HepG2 (cell line): ENCODE data around the gene PCSK6. TPM values are rescaled to one million over a fixed set of nuclear protein-coding genes. Genes with fewer than 3 reads are reported as not detected.

ENCODE experiments used
- ARID4A ChIP-seq: sonication (generic); formaldehyde crosslinking; IDR thresholded peaks from 2 replicates; pipeline ENCODE4 v1.5.0; 2020; ENCODE audit warnings: mild to moderate bottlenecking, missing genetic modification reagents, borderline replicate concordance
- CHD2 ChIP-seq: IDR thresholded peaks from 2 replicates; pipeline ENCODE4 v1.6.1; 2011; ENCODE audit warnings: low read depth, low read length, improper control_type of control experiment
- MAZ ChIP-seq, 2 experiments: sonication (generic) in 1 of 2; formaldehyde crosslinking in 1 of 2; IDR thresholded peaks; 2 replicates each; pipeline versions ENCODE4 v1.5.0 to v1.6.1; 2012 to 2020; ENCODE audit warnings: low read depth in 2 of 2, mild to moderate bottlenecking in 2 of 2, borderline replicate concordance in 1 of 2, improper control_type of control experiment in 1 of 2, low read length in 1 of 2, missing genetic modification reagents in 1 of 2, moderate library complexity in 1 of 2
- NR1H2 ChIP-seq: sonication (generic); formaldehyde crosslinking; IDR thresholded peaks from 2 replicates; pipeline ENCODE4 v1.8.1; 2022; ENCODE audit warnings: low read depth, missing genetic modification reagents, borderline replicate concordance
- STAG1 ChIP-seq: sonication (generic); formaldehyde crosslinking; IDR thresholded peaks from 2 replicates; pipeline ENCODE4 v1.4.0; 2020; ENCODE audit warnings: missing genetic modification reagents
- ZBED4 ChIP-seq: sonication (generic); formaldehyde crosslinking; IDR thresholded peaks from 2 replicates; pipeline ENCODE4 v1.4.0; 2020; ENCODE audit warnings: missing genetic modification reagents, borderline replicate concordance
- ZNF124 ChIP-seq: sonication (generic); formaldehyde crosslinking; IDR thresholded peaks from 2 replicates; pipeline ENCODE4 v1.4.0; 2020; ENCODE audit warnings: missing genetic modification reagents
- ZNF230 ChIP-seq: sonication (generic); formaldehyde crosslinking; IDR thresholded peaks from 2 replicates; pipeline ENCODE4 v1.4.0; 2020; ENCODE audit warnings: mild to moderate bottlenecking, missing genetic modification reagents
- ZUFSP ChIP-seq: sonication (generic); formaldehyde crosslinking; IDR thresholded peaks from 2 replicates; pipeline ENCODE4 v1.9.0; 2021; ENCODE audit warnings: missing genetic modification reagents, mild to moderate bottlenecking, borderline replicate concordance
- polyA plus RNA-seq, 8 experiments: library from polyadenylated mRNA; depleted of rRNA in 3 of 8; stranded (reverse) in 7 of 8; unstranded in 1 of 8; fragments of >200 nt; fragmentation: Illumina TruSeq in 4 of 8; extraction: Trizol in 4 of 8; gene quantifications; 2 replicates each; pipeline versions ENCODE4 v1.2.1 to v1.2.3, GENCODE V29; 2011 to 2016; ENCODE audit warnings: low read depth in 4 of 8, missing spikeins in 1 of 8, mixed read lengths in 1 of 8; ENCODE audit not compliant: insufficient read depth in 1 of 8
- total RNA-seq, 5 experiments: library from RNA; depleted of rRNA; stranded (reverse); fragments of >200 nt; fragmentation: Illumina TruSeq; extraction: Trizol; gene quantifications; 2 replicates each; pipeline ENCODE4 v1.2.3, GENCODE V29; 2016; ENCODE audit warnings: low read depth in 1 of 5
- TF ChIP-seq, protein P1 (sequence below): sonication (generic); formaldehyde crosslinking; IDR thresholded peaks from 2 replicates; pipeline ENCODE4 v1.4.0; 2020; ENCODE audit warnings: mild to moderate bottlenecking, missing genetic modification reagents
- TF ChIP-seq, protein P2 (sequence below): sonication (generic); formaldehyde crosslinking; IDR thresholded peaks from 2 replicates; pipeline ENCODE4 v1.5.1; 2020; ENCODE audit warnings: mild to moderate bottlenecking, missing genetic modification reagents, borderline replicate concordance

PCSK6 gene
- total and polyA plus RNA-seq, 2 of the 13 experiments (the other 11 are each of a cell fraction or from before 2014, with no cell fraction given), result 56.5 to 155 TPM

- TF ChIP-seq MAZ (IDR thresholded peaks at IDR 0.05; ENCODE audit: borderline replicate concordance, low read depth, low read length) (0 out of 2 replicates have a peak, but pooled peaks have one; percentile 16), MAZ (CRISPR knock-in tag; IDR thresholded peaks at IDR 0.05; ENCODE audit: low read depth) (no peak), ARID4A (peak; percentile 74; the same call in 1 of the 2 replicates), ZBED4 (CRISPR knock-in tag) (no peak), STAG1 (CRISPR knock-in tag) (peak; percentile 19; the same call in 1 of the 2 replicates), NR1H2 (CRISPR knock-in tag) (no peak), ZNF230 (no peak), ZNF124 (CRISPR knock-in tag) (no peak), ZUFSP (CRISPR knock-in tag) (no peak), CHD2 (no peak)
- TF ChIP-seq, protein P1, sequence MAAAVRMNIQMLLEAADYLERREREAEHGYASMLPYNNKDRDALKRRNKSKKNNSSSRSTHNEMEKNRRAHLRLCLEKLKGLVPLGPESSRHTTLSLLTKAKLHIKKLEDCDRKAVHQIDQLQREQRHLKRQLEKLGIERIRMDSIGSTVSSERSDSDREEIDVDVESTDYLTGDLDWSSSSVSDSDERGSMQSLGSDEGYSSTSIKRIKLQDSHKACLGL (CRISPR knock-in tag), result 0 out of 2 replicates have a peak, but pooled peaks have one; percentile 46
- TF ChIP-seq, protein P2, sequence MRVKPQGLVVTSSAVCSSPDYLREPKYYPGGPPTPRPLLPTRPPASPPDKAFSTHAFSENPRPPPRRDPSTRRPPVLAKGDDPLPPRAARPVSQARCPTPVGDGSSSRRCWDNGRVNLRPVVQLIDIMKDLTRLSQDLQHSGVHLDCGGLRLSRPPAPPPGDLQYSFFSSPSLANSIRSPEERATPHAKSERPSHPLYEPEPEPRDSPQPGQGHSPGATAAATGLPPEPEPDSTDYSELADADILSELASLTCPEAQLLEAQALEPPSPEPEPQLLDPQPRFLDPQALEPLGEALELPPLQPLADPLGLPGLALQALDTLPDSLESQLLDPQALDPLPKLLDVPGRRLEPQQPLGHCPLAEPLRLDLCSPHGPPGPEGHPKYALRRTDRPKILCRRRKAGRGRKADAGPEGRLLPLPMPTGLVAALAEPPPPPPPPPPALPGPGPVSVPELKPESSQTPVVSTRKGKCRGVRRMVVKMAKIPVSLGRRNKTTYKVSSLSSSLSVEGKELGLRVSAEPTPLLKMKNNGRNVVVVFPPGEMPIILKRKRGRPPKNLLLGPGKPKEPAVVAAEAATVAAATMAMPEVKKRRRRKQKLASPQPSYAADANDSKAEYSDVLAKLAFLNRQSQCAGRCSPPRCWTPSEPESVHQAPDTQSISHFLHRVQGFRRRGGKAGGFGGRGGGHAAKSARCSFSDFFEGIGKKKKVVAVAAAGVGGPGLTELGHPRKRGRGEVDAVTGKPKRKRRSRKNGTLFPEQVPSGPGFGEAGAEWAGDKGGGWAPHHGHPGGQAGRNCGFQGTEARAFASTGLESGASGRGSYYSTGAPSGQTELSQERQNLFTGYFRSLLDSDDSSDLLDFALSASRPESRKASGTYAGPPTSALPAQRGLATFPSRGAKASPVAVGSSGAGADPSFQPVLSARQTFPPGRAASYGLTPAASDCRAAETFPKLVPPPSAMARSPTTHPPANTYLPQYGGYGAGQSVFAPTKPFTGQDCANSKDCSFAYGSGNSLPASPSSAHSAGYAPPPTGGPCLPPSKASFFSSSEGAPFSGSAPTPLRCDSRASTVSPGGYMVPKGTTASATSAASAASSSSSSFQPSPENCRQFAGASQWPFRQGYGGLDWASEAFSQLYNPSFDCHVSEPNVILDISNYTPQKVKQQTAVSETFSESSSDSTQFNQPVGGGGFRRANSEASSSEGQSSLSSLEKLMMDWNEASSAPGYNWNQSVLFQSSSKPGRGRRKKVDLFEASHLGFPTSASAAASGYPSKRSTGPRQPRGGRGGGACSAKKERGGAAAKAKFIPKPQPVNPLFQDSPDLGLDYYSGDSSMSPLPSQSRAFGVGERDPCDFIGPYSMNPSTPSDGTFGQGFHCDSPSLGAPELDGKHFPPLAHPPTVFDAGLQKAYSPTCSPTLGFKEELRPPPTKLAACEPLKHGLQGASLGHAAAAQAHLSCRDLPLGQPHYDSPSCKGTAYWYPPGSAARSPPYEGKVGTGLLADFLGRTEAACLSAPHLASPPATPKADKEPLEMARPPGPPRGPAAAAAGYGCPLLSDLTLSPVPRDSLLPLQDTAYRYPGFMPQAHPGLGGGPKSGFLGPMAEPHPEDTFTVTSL (CRISPR knock-in tag), result peak; percentile 33; the same call in 1 of the 2 replicates
These were observed 8.1 kb upstream of the PCSK6 start (continued) for GRCh38 chr15:101497484-101498034.
